GM19099 (cell line): ENCODE results near the gene LGALS3.

ENCODE experiments used
- POLR2A ChIP-seq: IDR thresholded peaks from 3 replicates; pipeline ENCODE4 v1.6.1; 2011; ENCODE audit warnings: low read depth; ENCODE audit not compliant: insufficient read length; ENCODE audit errors: extremely low read depth

The LGALS3 gene

GRCh38 chr14:55190906-55191202 lies 61.8 kb downstream of the LGALS3 start:
- TF ChIP-seq POLR2A: no peak

- TF ChIP-seq POLR2A: peak; percentile 74
Measured at GRCh38 chr14:55191203-55192053, 62.4 kb downstream of the LGALS3 start, which contains the start of gene DLGAP5. DLGAP5 (minus strand) TSS chr14:55191585; CDS start chr14:55189179, 2,406 bp downstream.

GRCh38 chr14:55192054-55192621 lies 63.1 kb downstream of the LGALS3 start:
- TF ChIP-seq POLR2A: no peak

- TF ChIP-seq POLR2A: no peak
Measured at GRCh38 chr14:55194656-55195355, 65.8 kb downstream of the LGALS3 start.
